ENCODE measurements around the gene CCDC57.

CCDC57 gene

DNA sequence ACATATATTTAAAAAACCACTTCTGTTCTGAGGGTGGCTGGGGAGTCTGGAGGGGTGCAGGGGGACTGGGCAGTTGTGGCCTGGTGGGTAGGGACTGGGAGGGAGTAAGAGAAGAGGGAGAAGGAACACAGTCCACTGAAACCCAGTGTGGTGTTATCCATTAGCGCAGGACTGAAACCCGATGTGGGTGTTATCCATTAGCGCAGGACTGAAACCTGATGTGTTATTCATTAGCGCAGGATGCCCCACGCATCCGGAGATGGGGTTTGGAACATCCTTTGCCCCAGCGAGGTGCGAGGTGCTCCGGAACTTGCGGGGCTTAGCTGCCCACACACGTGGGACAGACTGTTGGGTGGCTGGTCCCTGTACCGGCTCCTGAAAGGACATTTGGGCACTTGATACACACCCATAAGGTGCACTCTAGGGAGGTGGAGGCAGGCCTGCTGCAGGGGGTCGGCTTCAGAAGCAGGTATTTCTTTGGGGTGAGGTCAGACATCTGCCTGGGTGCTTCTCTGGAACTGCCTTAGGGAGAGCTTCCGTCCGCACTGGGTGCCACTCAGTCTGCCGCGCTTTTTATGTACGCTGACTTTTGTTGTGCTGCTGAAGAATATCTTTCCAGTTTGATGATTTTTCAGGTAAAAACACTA, 94.4 kb downstream of the CCDC57 start:
- DNase-seq = no peak

- no peak for DNase-seq
Measured at GRCh38 chr17:82117139-82118090, 95.2 kb downstream of the CCDC57 start.

DNA sequence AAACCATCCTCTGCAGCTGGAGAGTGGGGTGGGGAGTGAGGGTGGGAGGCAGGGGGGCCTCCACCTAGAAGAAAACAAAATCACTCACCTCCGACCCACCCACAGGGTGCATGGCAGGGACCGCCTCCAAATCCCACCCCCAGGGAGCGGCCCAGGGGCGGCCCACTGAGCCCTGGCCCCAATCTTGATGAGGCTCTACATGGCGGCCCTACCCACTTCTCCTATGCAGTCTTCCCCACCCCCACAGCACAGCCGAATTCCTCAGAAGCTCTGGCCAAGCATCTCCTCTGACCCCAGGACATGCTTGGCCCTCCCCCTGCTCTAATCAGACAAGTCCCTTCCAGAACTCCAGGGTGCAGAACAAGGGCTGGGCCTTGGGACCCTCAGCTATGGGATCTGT, 96.4 kb downstream of the CCDC57 start:
- DNase-seq = no peak

GRCh38 chr17:82114872-82115271, 97.8 kb downstream of the CCDC57 start:
- DNase-seq = no peak

DNA sequence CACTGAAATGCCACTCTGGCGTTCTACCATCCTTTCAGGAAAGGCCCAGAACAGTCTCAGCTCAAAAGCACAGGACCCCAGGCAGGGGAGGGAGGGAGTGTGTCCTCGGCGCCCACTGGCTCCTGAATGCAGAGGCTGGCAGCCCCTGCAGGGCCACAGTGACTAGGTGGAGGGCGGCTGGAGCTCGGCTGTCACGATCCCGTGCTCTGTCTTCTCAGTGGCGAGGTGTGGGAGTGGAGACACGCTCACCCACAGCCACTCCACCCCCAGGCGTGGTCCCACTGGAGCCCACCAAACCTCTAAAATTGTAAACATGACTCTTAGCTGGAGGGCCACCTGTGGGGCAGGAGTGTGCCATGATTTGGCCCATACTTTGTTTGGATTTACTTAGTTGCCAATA, 98.2 kb downstream of the CCDC57 start:
- no peak for DNase-seq

GRCh38 chr17:82113941-82114340, 98.7 kb downstream of the CCDC57 start:
- DNase-seq = no peak

DNA sequence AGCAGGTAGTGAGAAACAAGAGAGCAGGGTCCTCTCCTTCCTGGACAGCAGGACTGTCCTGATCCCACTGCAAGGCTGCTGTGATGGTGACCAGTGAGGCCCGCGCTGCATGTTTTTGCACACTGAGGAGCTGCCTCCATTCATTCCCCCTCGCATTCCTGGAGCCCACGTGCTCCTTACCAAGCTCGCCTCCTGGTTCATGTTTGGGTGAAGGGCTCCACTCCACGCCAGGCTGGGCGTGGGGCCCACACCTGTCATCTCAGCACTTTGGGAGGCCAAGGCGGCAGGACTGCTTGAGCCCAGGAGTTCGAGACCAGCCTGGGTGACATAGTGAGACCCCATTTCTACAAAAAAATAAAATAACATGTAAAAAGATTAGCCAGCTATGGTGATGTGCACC, 99.2 kb downstream of the CCDC57 start:
- no peak for DNase-seq

DNA sequence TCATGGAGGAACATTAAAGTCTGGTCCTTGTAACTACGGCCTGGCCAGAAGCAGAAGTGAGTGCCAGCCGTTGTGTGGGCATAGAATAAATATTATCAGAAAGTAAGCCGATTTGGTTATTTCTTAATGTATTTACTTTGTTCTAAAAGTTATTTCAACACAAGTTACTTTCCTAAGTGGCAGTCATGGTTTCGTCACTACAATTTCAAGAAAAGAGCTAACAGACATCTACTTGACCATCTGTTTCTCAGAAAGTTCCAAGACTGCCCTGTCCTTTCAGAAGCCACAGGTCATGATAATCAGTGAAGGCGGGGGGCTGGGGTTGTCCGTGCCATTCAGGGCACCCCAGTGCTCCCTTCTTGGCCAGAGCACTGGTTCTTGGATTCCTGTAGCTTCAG, 99.7 kb downstream of the CCDC57 start:
- DNase-seq = no peak

- DNase-seq = no peak
Measured at GRCh38 chr17:82112181-82112913, 100.3 kb downstream of the CCDC57 start.

DNA sequence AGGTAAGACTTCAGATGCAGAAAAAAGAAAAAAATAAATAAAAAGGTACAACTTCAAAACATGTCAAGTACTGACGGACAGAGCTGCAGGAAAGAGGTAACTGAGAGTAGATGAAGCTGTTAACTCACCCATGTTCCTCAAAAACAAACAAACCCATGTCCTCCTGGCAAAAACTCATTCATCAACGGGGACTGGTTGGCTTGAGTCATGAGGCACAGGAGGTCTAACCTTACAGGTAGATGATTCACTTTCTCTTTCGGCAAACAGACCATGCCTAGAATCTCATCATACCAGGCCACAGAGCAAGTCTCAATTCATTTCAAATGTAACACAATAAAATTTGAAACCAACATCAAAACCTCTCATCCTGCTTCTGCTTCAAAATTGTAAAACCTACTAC, 102.3 kb downstream of the CCDC57 start:
- no peak for DNase-seq

DNA sequence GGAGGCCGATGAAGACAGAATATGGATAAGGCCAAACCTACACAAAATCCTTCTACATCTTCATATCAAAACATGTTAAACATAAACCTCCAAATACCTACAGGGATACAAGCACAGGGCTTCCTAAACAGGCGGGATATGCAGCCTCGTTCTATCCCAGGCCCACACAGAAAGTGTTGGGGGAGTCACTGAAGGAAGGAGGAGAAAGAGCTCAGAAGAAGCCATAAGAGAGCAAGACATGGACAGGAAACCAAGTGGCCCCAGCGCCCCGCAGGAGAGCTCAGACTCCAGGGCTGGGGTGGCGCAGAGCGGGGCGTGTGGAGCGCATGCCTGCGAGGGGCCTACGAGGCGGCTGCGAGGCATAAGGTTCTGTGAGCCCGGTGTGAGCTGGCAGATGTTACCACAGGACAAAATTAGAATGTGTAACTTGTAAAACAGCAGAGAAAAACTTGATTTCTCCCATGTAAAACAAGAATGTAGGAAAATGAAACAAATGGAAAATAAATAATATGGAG, 103.6 kb downstream of the CCDC57 start:
- DNase-seq = no peak

- DNase-seq = no peak
Measured at GRCh38 chr17:82108496-82108945, 104.1 kb downstream of the CCDC57 start.

- no peak for DNase-seq
Measured at GRCh38 chr17:82108038-82108437, 104.6 kb downstream of the CCDC57 start.

- DNase-seq = no peak
Measured at GRCh38 chr17:82107341-82107860, 105.2 kb downstream of the CCDC57 start.

- no peak for DNase-seq
Measured at GRCh38 chr17:82106688-82107305, 105.8 kb downstream of the CCDC57 start.

DNA sequence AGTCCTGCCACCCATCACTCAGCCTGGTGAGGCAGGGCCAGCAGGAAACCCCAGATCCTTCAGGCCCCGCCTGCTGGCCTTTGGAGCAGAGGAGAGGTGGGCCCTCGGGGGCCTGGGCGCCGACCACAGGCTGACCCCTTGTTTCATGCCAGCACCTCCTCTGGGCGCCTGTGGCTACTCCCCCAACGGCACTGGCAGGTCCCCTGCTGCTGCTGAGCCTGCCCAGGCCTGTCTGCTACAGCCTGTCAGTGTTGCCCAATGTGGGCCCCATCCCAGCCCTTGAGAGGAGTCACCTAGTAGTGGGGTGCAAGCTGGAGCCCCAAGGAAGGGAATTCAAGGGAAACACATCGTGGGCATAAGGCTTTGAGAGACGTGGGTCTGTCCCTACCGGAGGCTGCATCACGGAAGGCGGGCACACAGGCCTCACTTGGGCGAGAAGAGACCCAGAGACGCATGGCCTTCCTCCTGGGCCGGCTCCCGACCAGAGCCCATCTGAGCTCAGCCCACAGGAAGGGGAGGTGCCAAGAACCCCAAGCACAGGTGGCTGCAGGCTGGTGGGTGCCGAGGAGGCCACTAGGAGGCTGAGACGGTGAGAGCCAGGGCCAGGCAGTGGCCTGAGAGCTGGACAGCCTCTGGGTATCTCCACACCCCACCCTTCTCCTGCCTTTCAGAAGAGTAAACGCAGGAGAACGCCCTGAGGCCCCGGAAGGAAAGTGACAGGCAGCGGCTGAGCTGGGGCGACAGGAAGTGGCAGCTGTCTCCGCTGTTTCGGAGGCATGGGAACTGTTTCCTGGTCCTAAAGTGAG, 106.6 kb downstream of the CCDC57 start:
- DNase-seq = no peak

GRCh38 chr17:82105417-82105881, 107.2 kb downstream of the CCDC57 start:
- no peak for DNase-seq

- no peak for DNase-seq
Measured at GRCh38 chr17:82104797-82105416, 107.7 kb downstream of the CCDC57 start.

DNA sequence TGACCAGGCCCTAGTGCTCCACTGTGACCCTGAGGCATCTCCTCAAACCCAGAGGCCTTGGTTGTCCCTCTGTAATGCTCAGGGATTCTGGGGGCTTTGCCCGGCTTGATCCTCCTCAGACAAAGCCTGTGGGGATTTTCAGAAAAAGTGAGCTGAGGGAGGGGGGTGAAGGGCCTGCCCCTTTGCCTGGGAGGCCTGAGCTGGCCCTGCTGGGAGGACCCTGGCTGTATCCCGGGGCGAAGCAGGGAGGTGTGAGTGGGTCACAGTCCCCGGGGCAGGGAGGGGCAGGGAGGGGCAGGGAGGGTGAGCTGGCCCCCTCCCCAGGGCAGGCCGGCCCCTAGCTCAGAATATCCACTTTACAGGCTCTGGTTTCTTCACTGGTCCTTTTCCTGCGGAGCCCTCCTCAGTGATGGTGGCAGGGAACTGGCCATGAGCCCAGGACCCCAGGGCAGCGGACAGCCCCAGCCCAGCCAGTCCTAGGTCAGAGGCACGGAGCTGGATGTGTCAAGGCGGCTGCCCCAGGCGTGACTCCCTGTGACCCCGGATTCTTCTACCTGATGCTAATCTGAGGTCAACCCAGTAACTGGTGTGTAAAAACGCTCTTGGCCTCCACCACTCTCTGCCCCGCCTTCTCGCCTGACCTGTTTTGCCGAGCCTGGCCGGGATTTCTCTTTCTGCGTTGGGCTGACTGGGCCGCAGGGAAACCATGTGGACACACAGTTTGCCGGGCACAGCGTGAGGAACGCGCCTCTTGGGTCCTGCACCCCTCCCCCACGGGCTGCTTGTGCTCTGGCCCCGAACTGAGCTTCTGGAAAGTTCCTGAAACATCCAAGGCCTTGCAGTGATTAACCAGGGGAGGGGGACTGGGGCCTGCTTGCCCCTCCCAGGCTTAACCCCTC, 108.8 kb downstream of the CCDC57 start:
- no peak for DNase-seq

All from DMS79 (cell line).